PC-9 (cell line): ENCODE results near the gene ESYT1. TPM values are rescaled to one million over a fixed set of nuclear protein-coding genes. Genes with fewer than 3 reads are reported as not detected.

ENCODE experiments used
- Bru-seq: library from RNA; stranded (reverse); fragments of 400-500 nt; gene quantifications from one replicate; lab custom pipeline; 2021; lab: Mats Ljungman, UMichigan
- BruChase-seq, 2 experiments: library from RNA; stranded (reverse); fragments of 400-500 nt; gene quantifications; one replicate each; lab custom pipeline; 2021; lab: Mats Ljungman, UMichigan
- BruUV-seq: library from RNA; stranded (reverse); fragments of 400-500 nt; replicated peaks from 2 replicates; lab custom pipeline; 2021; lab: Mats Ljungman, UMichigan
- CTCF ChIA-PET: fragments of 300-600 bp; sonication (Branson Sonifier 250); formaldehyde crosslinking; loops from one replicate; lab custom pipeline; 2022; ENCODE audit warnings: antibody characterized with exemption; lab: Charles Lee
- POLR2A ChIA-PET: fragments of 300-600 bp; sonication (Branson Sonifier 250); formaldehyde crosslinking; loops from one replicate; lab custom pipeline; 2022; ENCODE audit warnings: antibody characterized with exemption; ENCODE audit not compliant: unreplicated experiment; lab: Charles Lee
- DNase-seq, 2 experiments: peaks; one replicate each; pipeline versions ENCODE4 v3.0.0 to v3.0.0-alpha.2; 2015 to 2022; ENCODE audit warnings: mixed read lengths in 1 of 2
- H2AFZ ChIP-seq: fragments of 200-600 bp; sonication (generic); 2 replicates; pipeline ENCODE4 v1.8.1; 2017; ENCODE audit warnings: antibody characterized with exemption
- H3F3A ChIP-seq: fragments of 200-600 bp; sonication (generic); 2 replicates; pipeline ENCODE4 v1.8.1; 2017; ENCODE audit warnings: antibody characterized with exemption, mild to moderate bottlenecking, low read depth; ENCODE audit not compliant: insufficient read depth
- H3K27ac ChIP-seq: fragments of 200-600 bp; sonication (generic); 2 replicates; pipeline ENCODE4 v1.6.1; 2016; ENCODE audit warnings: mixed run types
- H3K27me3 ChIP-seq: fragments of 200-600 bp; sonication (generic); 2 replicates; pipeline ENCODE4 v1.6.1; 2016; ENCODE audit warnings: low read depth, mixed run types; ENCODE audit not compliant: insufficient read depth
- H3K36me3 ChIP-seq: fragments of 200-600 bp; sonication (generic); 2 replicates; pipeline ENCODE4 v1.6.1; 2016; ENCODE audit warnings: low read depth, mixed run types
- H3K4me1 ChIP-seq: fragments of 200-600 bp; sonication (generic); replicated peaks from 2 replicates; pipeline ENCODE4 v1.6.1; 2016; ENCODE audit warnings: mixed run types; ENCODE audit not compliant: insufficient read depth
- H3K4me2 ChIP-seq: fragments of 200-600 bp; sonication (generic); 2 replicates; pipeline ENCODE4 v1.6.1; 2017; ENCODE audit warnings: mixed run types
- H3K4me3 ChIP-seq: fragments of 200-600 bp; sonication (generic); 2 replicates; pipeline ENCODE4 v1.6.1; 2016; ENCODE audit warnings: mixed run types
- H3K79me2 ChIP-seq: fragments of 200-600 bp; sonication (generic); 2 replicates; pipeline ENCODE4 v1.6.1; 2017; ENCODE audit warnings: low read depth, mixed run types
- H3K9me2 ChIP-seq: fragments of 200-600 bp; sonication (generic); 2 replicates; pipeline ENCODE4 v1.8.1; 2017; ENCODE audit warnings: mild to moderate bottlenecking; ENCODE audit not compliant: insufficient read depth
- H3K9me3 ChIP-seq: fragments of 200-600 bp; sonication (generic); 2 replicates; pipeline ENCODE4 v1.8.1; 2016; ENCODE audit warnings: low read depth; ENCODE audit not compliant: insufficient read depth
- H4K20me1 ChIP-seq: fragments of 200-600 bp; sonication (generic); 2 replicates; pipeline ENCODE4 v1.8.1; 2017; ENCODE audit not compliant: insufficient read depth
- CTCF ChIP-seq: fragments of 200-600 bp; sonication (generic); conservative IDR thresholded peaks from 2 replicates; pipeline ENCODE4 v1.6.1; 2017; ENCODE audit warnings: mixed run types, antibody characterized with exemption, mild to moderate bottlenecking, moderate library complexity
- EZH2 ChIP-seq: fragments of 200-600 bp; sonication (generic); IDR thresholded peaks from 2 replicates; pipeline ENCODE4 v1.8.0; 2017; ENCODE audit warnings: antibody characterized with exemption, low read depth
- intact Hi-C: fragments of 100-400 bp; cut with micrococcal nuclease; formaldehyde crosslinking; loops from one replicate; pipeline ENCODE4 v1.10.0; 2022; ENCODE audit not compliant: unreplicated experiment
- long read RNA-seq: library from polyadenylated mRNA; stranded (forward); transcript quantifications from one replicate; pipeline ENCODE4 v2.0.0, GENCODE V29; 2022
- total RNA-seq: library from RNA; stranded (reverse); gene quantifications from 2 replicates; pipeline ENCODE4 v1.2.3, GENCODE V29; 2021

The ESYT1 gene
- total RNA-seq: 46.1 and 52.2 TPM in 2 replicates
- Bru-seq, nascent RNA: percentile 59 among the genes with signal in this experiment
- percentile 69 among the genes with signal in this experiment for BruChase-seq, experiment 1, labeled RNA remaining after a 2-hour chase
- percentile 84 among the genes with signal in this experiment for BruChase-seq, experiment 2, labeled RNA remaining after a 6-hour chase
- long read RNA-seq, full-length matches to known transcripts: 61 of 90 reads
- long read RNA-seq, partial matches to known transcripts: 12 of 90 reads
- long read RNA-seq, other reads (novel, unspliced or antisense): 17 of 90 reads

- peaks cover 31% of the 10 kb centered on the region for H3K4me1 ChIP-seq
- peaks cover 8% of the 10 kb centered on the region; the same call in 1 of the 2 replicates for H3K36me3 ChIP-seq
- H3K27ac ChIP-seq: peak within 1 kb of the TSS; percentile 46; the same call in 1 of the 2 replicates
- H3K79me2 ChIP-seq: peaks cover 6% of the 10 kb centered on the region; the same call in 1 of the 2 replicates
- ChIA-PET CTCF (interaction anchor here (0.5 to 1.3 kb wide), 6 partner anchors 8 to 509 kb away, joined by 3 to 17 read pairs (median 4); partner anchors contain the start of genes RNF41 and SMARCC2), POLR2A (interaction anchor here (0.6 to 1.3 kb wide), 11 partner anchors 10 to 533 kb away, joined by 3 to 13 read pairs (median 4); partner anchors contain the start of genes MYL6, RAB5B, RNF41 and SMARCC2)
- H3K9me3 ChIP-seq: no peaks in the 10 kb centered on the region
- peaks cover 22% of the 10 kb centered on the region for H3F3A ChIP-seq
- H3K9me2 ChIP-seq: no peaks in the 10 kb centered on the region
- H2AFZ ChIP-seq: peak within 1 kb of the TSS; percentile 88
- peak within 1 kb of the TSS; percentile 77 for H3K4me3 ChIP-seq
- BruUV-seq: TSS peak; percentile 42
- no peaks in the 10 kb centered on the region for H3K27me3 ChIP-seq
- intact Hi-C loops: loop anchor here (2.0 kb wide), 1 partner anchor 509 kb away; no protein-coding TSS in a partner anchor
- peak within 1 kb of the TSS; percentile 100 for H3K4me2 ChIP-seq
- peak; percentile 98 to 99 for DNase-seq
- H4K20me1 ChIP-seq: no peaks in the 10 kb centered on the region
- no peak for TF ChIP-seq CTCF
- no peak for TF ChIP-seq EZH2
Observed at GRCh38 chr12:56127888-56128669, at the start of gene ESYT1. ESYT1 (plus strand) TSS chr12:56128267; CDS start chr12:56128320, 53 bp downstream.

GRCh38 chr12:56078427-56078826, 49.6 kb upstream of the ESYT1 start:
- Histone ChIP-seq H3K4me3 (peak overlapping the region; percentile 69), H3F3A (peaks cover 21% of the 10 kb centered on the region), H3K9me3 (no peaks in the 10 kb centered on the region), H3K27ac (peak overlapping the region; percentile 86), H3K9me2 (no peaks in the 10 kb centered on the region), H3K27me3 (no peaks in the 10 kb centered on the region), H3K4me1 (peaks cover 26% of the 10 kb centered on the region), H4K20me1 (peaks cover 6% of the 10 kb centered on the region; the same call in 1 of the 2 replicates), H3K36me3 (no peaks in the 10 kb centered on the region), H3K4me2 (peak overlapping the region; percentile 93), H2AFZ (peak overlapping the region; percentile 93), H3K79me2 (peaks cover 32% of the 10 kb centered on the region)
- TF ChIP-seq EZH2: no peak
- no peak for TF ChIP-seq CTCF
- DNase-seq: no peak
- no TSS peak for BruUV-seq
- intact Hi-C loops: loop anchor here (2.0 kb wide), 1 partner anchor 32 kb away; no protein-coding TSS in a partner anchor
- ChIA-PET CTCF (no interaction called here), POLR2A (interaction anchor here (0.9 kb wide), 1 partner anchor 394 kb away, joined by 7 read pairs; no protein-coding TSS in a partner anchor)
